WTC11 (cell line): ENCODE data around the gene ISL2. TPM values are rescaled to one million over a fixed set of nuclear protein-coding genes. Genes with fewer than 3 reads are reported as not detected.

Experiments
- GRHL2 ChIP-seq: fragments of 250-450 bp; sonication (Bioruptor Pico); IDR thresholded peaks from 2 replicates; pipeline ENCODE4 v1.8.0; 2022; ENCODE audit warnings: mild to moderate bottlenecking, moderate library complexity; ENCODE audit not compliant: insufficient replicate concordance, severe bottlenecking
- IRF2 ChIP-seq: sonication (generic); formaldehyde crosslinking; IDR thresholded peaks from 2 replicates; pipeline ENCODE4 v1.8.0; 2022; ENCODE audit warnings: low read depth, missing genetic modification reagents, borderline replicate concordance
- JAZF1 ChIP-seq: fragments of 250-450 bp; sonication (Bioruptor Pico); IDR thresholded peaks from 2 replicates; pipeline ENCODE4 v1.9.0; 2021; ENCODE audit warnings: moderate library complexity, mild to moderate bottlenecking, inconsistent platforms
- KAT7 ChIP-seq: sonication (generic); formaldehyde crosslinking; IDR thresholded peaks from 2 replicates; pipeline ENCODE4 v1.8.1; 2023; ENCODE audit warnings: missing genetic modification reagents, mild to moderate bottlenecking, borderline replicate concordance
- MXD4 ChIP-seq: fragments of 250-450 bp; sonication (Bioruptor Pico); IDR thresholded peaks from 2 replicates; pipeline ENCODE4 v1.8.0; 2021; ENCODE audit warnings: mild to moderate bottlenecking, moderate library complexity, borderline replicate concordance
- PRRX2 ChIP-seq: fragments of 250-450 bp; sonication (Bioruptor Pico); IDR thresholded peaks from 2 replicates; pipeline ENCODE4 v1.8.0; 2021; ENCODE audit warnings: mild to moderate bottlenecking
- SMAD3 ChIP-seq: sonication (generic); formaldehyde crosslinking; IDR thresholded peaks from 2 replicates; pipeline ENCODE4 v1.8.0; 2022; ENCODE audit warnings: missing genetic modification reagents, mild to moderate bottlenecking, borderline replicate concordance
- TP53 ChIP-seq: sonication (generic); formaldehyde crosslinking; IDR thresholded peaks from 2 replicates; pipeline ENCODE4 v1.8.1; 2023; ENCODE audit warnings: mild to moderate bottlenecking, missing genetic modification reagents
- ZNF263 ChIP-seq: sonication (generic); formaldehyde crosslinking; IDR thresholded peaks from 2 replicates; pipeline ENCODE4 v1.8.1; 2022; ENCODE audit warnings: low read depth, mild to moderate bottlenecking, moderate library complexity, missing genetic modification reagents
- ZNF671 ChIP-seq: fragments of 250-450 bp; sonication (Bioruptor Pico); IDR thresholded peaks from 2 replicates; pipeline ENCODE4 v1.8.0; 2021; ENCODE audit warnings: mild to moderate bottlenecking
- total RNA-seq: library from RNA; stranded (reverse); gene quantifications from 3 replicates; pipeline ENCODE4 v1.2.3, GENCODE V29; 2021
- TF ChIP-seq, protein P1 (sequence below): sonication (generic); formaldehyde crosslinking; IDR thresholded peaks from 2 replicates; pipeline ENCODE4 v1.8.0; 2022; ENCODE audit warnings: mild to moderate bottlenecking, missing genetic modification reagents
- TF ChIP-seq, protein P2 (sequence below): fragments of 250-450 bp; sonication (Bioruptor Pico); IDR thresholded peaks from 2 replicates; pipeline ENCODE4 v1.9.0; 2021; ENCODE audit warnings: mild to moderate bottlenecking, borderline replicate concordance
- TF ChIP-seq, protein P3 (sequence below): sonication (generic); formaldehyde crosslinking; IDR thresholded peaks from 2 replicates; pipeline ENCODE4 v1.8.0; 2023; ENCODE audit warnings: missing genetic modification reagents
- TF ChIP-seq, protein P4 (sequence below): fragments of 250-450 bp; sonication (Bioruptor Pico); IDR thresholded peaks from 2 replicates; pipeline ENCODE4 v1.9.0; 2021; ENCODE audit warnings: mild to moderate bottlenecking
- TF ChIP-seq, protein P5 (sequence below): fragments of 250-450 bp; sonication (Bioruptor Pico); conservative IDR thresholded peaks from 2 replicates; pipeline ENCODE4 v1.9.0; 2021; ENCODE audit warnings: mild to moderate bottlenecking
- TF ChIP-seq, protein P6 (sequence below): sonication (generic); formaldehyde crosslinking; IDR thresholded peaks from 2 replicates; pipeline ENCODE4 v1.8.1; 2022; ENCODE audit warnings: low read depth, missing genetic modification reagents, borderline replicate concordance
- TF ChIP-seq, protein P7 (sequence below): sonication (generic); formaldehyde crosslinking; IDR thresholded peaks from 2 replicates; pipeline ENCODE4 v1.8.1; 2023; ENCODE audit warnings: mild to moderate bottlenecking, missing genetic modification reagents, moderate library complexity
- TF ChIP-seq, protein P8 (sequence below): fragments of 250-450 bp; sonication (Bioruptor Pico); IDR thresholded peaks from 2 replicates; pipeline ENCODE4 v1.9.0; 2021; ENCODE audit warnings: mild to moderate bottlenecking
- TF ChIP-seq, protein P9 (sequence below): sonication (generic); formaldehyde crosslinking; conservative IDR thresholded peaks from 2 replicates; pipeline ENCODE4 v1.8.1; 2022; ENCODE audit warnings: mild to moderate bottlenecking, missing genetic modification reagents
- TF ChIP-seq, protein P10 (sequence below): sonication (generic); formaldehyde crosslinking; IDR thresholded peaks from 2 replicates; pipeline ENCODE4 v1.8.0; 2022; ENCODE audit warnings: mild to moderate bottlenecking, missing genetic modification reagents

Gene ISL2
- total RNA-seq, 1 experiment from 2014 or later = 0.24 TPM

DNA sequence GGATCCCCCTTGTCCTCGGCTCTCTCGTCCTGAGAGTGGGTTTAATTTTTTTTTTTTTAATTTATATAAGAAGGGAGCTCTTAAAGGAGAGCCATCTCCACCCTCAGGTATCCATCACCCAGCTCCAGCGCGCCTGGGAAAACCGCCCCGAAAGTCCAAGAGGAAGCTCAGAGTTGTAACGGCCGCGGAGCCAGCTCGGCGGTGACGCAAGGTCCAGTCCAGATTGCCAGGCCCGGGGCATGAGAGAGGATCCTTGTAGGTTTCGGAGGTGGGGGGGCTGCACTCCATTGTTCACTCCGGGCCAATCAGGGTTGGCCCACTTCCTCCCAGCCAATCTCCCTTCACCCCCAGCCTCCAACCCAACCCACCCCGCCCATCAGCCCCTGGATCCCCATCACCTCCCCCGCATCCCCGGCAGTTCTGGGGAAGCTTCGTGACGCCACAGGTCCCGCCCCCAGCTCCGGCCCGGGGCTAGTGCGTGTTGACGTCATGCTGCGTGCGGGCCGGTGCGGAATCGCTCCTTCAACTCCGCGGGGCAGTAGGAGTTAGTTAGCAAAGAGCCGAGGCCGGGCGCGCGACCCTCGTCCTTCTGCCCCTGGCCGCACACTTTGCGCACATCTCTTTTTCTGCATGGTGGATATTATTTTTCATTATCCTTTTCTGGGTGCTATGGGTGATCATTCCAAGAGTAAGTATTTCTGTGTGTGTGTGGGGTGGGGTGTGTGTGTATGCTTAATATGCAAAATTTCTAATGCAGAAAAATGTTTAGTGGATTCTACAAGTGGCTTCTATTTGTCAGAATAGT, at the start of gene ISL2 (continued):
- TF ChIP-seq, protein P1, sequence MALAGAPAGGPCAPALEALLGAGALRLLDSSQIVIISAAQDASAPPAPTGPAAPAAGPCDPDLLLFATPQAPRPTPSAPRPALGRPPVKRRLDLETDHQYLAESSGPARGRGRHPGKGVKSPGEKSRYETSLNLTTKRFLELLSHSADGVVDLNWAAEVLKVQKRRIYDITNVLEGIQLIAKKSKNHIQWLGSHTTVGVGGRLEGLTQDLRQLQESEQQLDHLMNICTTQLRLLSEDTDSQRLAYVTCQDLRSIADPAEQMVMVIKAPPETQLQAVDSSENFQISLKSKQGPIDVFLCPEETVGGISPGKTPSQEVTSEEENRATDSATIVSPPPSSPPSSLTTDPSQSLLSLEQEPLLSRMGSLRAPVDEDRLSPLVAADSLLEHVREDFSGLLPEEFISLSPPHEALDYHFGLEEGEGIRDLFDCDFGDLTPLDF (CRISPR knock-in tag) = no peak
- TF ChIP-seq, protein P2, sequence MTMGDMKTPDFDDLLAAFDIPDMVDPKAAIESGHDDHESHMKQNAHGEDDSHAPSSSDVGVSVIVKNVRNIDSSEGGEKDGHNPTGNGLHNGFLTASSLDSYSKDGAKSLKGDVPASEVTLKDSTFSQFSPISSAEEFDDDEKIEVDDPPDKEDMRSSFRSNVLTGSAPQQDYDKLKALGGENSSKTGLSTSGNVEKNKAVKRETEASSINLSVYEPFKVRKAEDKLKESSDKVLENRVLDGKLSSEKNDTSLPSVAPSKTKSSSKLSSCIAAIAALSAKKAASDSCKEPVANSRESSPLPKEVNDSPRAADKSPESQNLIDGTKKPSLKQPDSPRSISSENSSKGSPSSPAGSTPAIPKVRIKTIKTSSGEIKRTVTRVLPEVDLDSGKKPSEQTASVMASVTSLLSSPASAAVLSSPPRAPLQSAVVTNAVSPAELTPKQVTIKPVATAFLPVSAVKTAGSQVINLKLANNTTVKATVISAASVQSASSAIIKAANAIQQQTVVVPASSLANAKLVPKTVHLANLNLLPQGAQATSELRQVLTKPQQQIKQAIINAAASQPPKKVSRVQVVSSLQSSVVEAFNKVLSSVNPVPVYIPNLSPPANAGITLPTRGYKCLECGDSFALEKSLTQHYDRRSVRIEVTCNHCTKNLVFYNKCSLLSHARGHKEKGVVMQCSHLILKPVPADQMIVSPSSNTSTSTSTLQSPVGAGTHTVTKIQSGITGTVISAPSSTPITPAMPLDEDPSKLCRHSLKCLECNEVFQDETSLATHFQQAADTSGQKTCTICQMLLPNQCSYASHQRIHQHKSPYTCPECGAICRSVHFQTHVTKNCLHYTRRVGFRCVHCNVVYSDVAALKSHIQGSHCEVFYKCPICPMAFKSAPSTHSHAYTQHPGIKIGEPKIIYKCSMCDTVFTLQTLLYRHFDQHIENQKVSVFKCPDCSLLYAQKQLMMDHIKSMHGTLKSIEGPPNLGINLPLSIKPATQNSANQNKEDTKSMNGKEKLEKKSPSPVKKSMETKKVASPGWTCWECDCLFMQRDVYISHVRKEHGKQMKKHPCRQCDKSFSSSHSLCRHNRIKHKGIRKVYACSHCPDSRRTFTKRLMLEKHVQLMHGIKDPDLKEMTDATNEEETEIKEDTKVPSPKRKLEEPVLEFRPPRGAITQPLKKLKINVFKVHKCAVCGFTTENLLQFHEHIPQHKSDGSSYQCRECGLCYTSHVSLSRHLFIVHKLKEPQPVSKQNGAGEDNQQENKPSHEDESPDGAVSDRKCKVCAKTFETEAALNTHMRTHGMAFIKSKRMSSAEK = no peak
- TF ChIP-seq TP53 (CRISPR knock-in tag) = no peak
- TF ChIP-seq, protein P3, sequence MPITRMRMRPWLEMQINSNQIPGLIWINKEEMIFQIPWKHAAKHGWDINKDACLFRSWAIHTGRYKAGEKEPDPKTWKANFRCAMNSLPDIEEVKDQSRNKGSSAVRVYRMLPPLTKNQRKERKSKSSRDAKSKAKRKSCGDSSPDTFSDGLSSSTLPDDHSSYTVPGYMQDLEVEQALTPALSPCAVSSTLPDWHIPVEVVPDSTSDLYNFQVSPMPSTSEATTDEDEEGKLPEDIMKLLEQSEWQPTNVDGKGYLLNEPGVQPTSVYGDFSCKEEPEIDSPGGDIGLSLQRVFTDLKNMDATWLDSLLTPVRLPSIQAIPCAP = no peak
- TF ChIP-seq ZNF671 = no peak
- TF ChIP-seq JAZF1 = no peak
- no peak for TF ChIP-seq MXD4
- TF ChIP-seq, protein P4, sequence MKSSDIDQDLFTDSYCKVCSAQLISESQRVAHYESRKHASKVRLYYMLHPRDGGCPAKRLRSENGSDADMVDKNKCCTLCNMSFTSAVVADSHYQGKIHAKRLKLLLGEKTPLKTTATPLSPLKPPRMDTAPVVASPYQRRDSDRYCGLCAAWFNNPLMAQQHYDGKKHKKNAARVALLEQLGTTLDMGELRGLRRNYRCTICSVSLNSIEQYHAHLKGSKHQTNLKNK (CRISPR knock-in tag) = no peak
- TF ChIP-seq ZNF263 (CRISPR knock-in tag) = no peak
- TF ChIP-seq, protein P5, sequence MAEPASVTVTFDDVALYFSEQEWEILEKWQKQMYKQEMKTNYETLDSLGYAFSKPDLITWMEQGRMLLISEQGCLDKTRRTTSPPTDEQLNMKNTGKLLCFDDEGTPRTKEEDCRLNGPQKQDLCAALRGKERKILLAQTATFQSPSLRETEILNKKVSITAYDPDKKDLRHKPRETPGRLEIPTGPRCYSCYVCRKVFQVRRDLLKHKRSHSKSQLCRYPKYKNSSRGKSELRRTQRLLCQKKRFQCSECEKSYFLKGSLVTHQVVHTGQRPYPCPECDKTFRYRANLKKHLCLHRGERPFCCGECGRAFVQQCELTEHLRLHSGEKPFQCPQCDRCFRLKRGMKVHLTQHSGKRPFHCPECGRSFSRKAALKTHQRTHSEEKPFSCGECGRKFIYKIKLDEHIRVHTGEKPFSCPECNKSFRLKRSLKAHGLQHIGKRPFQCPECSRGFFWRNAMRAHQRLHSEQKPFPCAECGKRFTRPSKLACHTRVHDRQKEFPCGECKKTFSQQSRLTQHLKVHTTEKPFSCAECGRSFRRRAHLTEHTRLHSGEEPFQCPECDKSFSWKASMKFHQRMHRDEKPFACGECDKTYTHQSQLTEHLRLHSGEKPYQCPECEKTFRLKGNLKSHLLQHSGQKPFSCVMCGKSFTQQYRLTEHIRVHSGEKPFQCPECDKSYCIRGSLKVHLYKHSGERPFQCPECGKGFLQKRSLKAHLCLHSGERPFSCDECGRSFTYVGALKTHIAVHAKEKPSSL (CRISPR knock-in tag) = no peak
- no peak for TF ChIP-seq IRF2 (CRISPR knock-in tag)
- TF ChIP-seq, protein P6, sequence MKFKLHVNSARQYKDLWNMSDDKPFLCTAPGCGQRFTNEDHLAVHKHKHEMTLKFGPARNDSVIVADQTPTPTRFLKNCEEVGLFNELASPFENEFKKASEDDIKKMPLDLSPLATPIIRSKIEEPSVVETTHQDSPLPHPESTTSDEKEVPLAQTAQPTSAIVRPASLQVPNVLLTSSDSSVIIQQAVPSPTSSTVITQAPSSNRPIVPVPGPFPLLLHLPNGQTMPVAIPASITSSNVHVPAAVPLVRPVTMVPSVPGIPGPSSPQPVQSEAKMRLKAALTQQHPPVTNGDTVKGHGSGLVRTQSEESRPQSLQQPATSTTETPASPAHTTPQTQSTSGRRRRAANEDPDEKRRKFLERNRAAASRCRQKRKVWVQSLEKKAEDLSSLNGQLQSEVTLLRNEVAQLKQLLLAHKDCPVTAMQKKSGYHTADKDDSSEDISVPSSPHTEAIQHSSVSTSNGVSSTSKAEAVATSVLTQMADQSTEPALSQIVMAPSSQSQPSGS (CRISPR knock-in tag) = no peak
- TF ChIP-seq, protein P7, sequence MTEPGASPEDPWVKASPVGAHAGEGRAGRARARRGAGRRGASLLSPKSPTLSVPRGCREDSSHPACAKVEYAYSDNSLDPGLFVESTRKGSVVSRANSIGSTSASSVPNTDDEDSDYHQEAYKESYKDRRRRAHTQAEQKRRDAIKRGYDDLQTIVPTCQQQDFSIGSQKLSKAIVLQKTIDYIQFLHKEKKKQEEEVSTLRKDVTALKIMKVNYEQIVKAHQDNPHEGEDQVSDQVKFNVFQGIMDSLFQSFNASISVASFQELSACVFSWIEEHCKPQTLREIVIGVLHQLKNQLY (CRISPR knock-in tag) = no peak
- TF ChIP-seq SMAD3 (CRISPR knock-in tag) = no peak
- TF ChIP-seq, protein P8, sequence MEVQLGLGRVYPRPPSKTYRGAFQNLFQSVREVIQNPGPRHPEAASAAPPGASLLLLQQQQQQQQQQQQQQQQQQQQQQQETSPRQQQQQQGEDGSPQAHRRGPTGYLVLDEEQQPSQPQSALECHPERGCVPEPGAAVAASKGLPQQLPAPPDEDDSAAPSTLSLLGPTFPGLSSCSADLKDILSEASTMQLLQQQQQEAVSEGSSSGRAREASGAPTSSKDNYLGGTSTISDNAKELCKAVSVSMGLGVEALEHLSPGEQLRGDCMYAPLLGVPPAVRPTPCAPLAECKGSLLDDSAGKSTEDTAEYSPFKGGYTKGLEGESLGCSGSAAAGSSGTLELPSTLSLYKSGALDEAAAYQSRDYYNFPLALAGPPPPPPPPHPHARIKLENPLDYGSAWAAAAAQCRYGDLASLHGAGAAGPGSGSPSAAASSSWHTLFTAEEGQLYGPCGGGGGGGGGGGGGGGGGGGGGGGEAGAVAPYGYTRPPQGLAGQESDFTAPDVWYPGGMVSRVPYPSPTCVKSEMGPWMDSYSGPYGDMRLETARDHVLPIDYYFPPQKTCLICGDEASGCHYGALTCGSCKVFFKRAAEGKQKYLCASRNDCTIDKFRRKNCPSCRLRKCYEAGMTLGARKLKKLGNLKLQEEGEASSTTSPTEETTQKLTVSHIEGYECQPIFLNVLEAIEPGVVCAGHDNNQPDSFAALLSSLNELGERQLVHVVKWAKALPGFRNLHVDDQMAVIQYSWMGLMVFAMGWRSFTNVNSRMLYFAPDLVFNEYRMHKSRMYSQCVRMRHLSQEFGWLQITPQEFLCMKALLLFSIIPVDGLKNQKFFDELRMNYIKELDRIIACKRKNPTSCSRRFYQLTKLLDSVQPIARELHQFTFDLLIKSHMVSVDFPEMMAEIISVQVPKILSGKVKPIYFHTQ = no peak
- TF ChIP-seq KAT7 = no peak
- TF ChIP-seq, protein P9, sequence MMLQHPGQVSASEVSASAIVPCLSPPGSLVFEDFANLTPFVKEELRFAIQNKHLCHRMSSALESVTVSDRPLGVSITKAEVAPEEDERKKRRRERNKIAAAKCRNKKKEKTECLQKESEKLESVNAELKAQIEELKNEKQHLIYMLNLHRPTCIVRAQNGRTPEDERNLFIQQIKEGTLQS (CRISPR knock-in tag) = no peak
- TF ChIP-seq, protein P10, sequence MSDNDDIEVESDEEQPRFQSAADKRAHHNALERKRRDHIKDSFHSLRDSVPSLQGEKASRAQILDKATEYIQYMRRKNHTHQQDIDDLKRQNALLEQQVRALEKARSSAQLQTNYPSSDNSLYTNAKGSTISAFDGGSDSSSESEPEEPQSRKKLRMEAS (CRISPR knock-in tag) = peak; percentile 40; the same call in 1 of the 2 replicates
- TF ChIP-seq GRHL2 (CRISPR knock-in tag) = no peak
- no peak for TF ChIP-seq PRRX2
